ENCODE results near the gene SLC25A18.

Gene SLC25A18

DNA sequence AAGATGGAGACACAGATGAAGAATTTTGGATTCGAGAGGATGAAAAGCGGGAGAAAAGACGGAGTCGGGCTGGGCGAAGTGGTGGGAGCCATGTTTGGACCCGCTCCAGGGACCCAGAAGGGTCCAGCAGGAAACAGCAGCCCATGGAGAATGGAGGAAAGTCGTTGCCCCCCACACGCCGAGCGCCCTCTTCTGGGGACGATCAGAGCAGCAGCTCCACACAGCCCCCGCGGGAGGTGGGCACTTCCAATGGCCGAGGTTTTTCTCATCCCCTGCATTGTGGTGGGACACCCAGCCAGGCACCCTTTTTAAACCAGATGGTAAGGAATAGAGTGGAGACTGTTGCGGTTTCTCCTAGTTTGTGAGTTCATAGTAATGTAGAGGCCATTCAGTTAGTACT, 22.8 kb upstream of the SLC25A18 start:
- no peaks in the 10 kb centered on the region; the same call in 1 of the 2 replicates for H3K36me3 ChIP-seq (ENCODE audit: insufficient read depth, low read length)
- H3K4me3 ChIP-seq, result no peak overlapping the region
- no peaks in the 10 kb centered on the region for H3K9me3 ChIP-seq (ENCODE audit: low read depth, low read length)
- no peak overlapping the region for H3K27ac ChIP-seq
- no peak for DNase-seq (ENCODE audit: low read depth, low spot score)
- TF ChIP-seq POLR2AphosphoS5 (IDR thresholded peaks at IDR 0.05; ENCODE audit: borderline replicate concordance, low read depth, low read length), result no peak
- no peak for TF ChIP-seq EZH2 (IDR thresholded peaks at IDR 0.05)
- TF ChIP-seq FOXP2 (optimal IDR thresholded peaks at IDR 0.05; ENCODE audit: control extremely low read depth, extremely low read length, insufficient read depth), result no peak
- no peak overlapping the region for H3K9ac ChIP-seq (ENCODE audit: insufficient read length)

DNA sequence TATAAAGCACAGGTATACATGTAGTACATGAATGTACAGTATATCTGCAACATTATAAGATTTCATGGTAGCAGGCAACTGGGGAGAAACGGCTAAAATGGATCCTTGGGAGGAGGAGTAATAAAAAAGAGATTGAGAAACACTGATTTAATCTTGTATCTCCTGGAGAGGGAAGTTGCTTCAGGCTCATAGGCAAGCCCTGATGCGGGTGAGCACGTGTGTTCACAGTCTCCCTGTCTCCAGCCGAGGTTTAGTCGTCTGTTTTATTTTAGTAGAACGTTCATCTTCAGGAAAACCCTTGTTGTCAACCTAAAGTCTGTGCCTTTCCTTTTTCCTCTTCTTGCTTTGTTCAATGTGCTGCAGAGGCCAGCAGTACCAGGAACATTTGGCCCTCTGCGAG, 21.8 kb upstream of the SLC25A18 start:
- no peak overlapping the region for H3K9ac ChIP-seq (ENCODE audit: insufficient read length)
- H3K36me3 ChIP-seq (ENCODE audit: insufficient read depth, low read length), result no peaks in the 10 kb centered on the region; the same call in 1 of the 2 replicates
- H3K4me3 ChIP-seq, result no peak overlapping the region
- H3K27ac ChIP-seq, result no peak overlapping the region
- no peaks in the 10 kb centered on the region for H3K9me3 ChIP-seq (ENCODE audit: low read depth, low read length)
- peak; percentile 2 for DNase-seq (ENCODE audit: low read depth, low spot score)
- TF ChIP-seq EZH2 (IDR thresholded peaks at IDR 0.05) (no peak), FOXP2 (optimal IDR thresholded peaks at IDR 0.05; ENCODE audit: control extremely low read depth, extremely low read length, insufficient read depth) (no peak), POLR2AphosphoS5 (IDR thresholded peaks at IDR 0.05; ENCODE audit: borderline replicate concordance, low read depth, low read length) (no peak)

- no peak for TF ChIP-seq EZH2 (IDR thresholded peaks at IDR 0.05)
- TF ChIP-seq FOXP2 (optimal IDR thresholded peaks at IDR 0.05; ENCODE audit: control extremely low read depth, extremely low read length, insufficient read depth), result no peak
- TF ChIP-seq POLR2AphosphoS5 (IDR thresholded peaks at IDR 0.05; ENCODE audit: borderline replicate concordance, low read depth, low read length), result no peak
- DNase-seq (ENCODE audit: low read depth, low spot score), result no peak
Measured at GRCh38 chr22:17542452-17542851, 20.8 kb upstream of the SLC25A18 start.

DNA sequence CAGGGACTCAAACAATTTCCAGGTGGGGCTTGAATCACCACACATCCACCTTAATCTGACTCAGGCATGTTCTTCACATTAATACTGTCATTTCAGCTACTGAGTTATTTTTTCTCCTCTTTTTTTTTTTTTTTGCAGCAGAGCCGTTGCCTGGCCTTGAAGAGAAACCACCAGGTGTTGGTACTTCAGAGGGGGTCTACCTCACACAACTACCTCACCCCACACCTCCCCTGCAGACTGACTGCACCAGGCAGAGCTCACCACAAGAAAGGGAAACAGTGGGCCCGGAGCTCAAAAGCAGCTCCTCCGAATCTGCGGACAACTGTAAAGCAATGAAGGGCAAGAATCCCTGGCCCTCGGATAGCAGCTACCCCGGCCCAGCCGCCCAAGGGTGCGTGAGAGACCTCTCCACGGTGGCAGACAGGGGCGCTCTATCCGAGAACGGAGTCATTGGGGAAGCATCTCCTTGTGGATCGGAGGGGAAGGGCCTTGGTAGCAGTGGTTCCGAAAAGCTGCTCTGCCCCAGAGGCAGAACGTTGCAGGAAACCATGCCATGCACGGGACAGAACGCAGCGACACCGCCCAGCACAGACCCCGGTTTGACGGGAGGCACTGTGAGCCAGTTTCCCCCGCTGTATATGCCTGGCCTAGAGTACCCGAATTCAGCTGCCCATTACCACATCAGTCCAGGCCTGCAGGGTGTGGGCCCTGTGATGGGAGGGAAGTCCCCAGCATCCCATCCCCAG, 15.1 kb upstream of the SLC25A18 start:
- TF ChIP-seq POLR2AphosphoS5 (IDR thresholded peaks at IDR 0.05; ENCODE audit: borderline replicate concordance, low read depth, low read length) (no peak), FOXP2 (optimal IDR thresholded peaks at IDR 0.05; ENCODE audit: control extremely low read depth, extremely low read length, insufficient read depth) (no peak), EZH2 (IDR thresholded peaks at IDR 0.05) (no peak)
- no peak overlapping the region for H3K9ac ChIP-seq (ENCODE audit: insufficient read length)
- H3K9me3 ChIP-seq (ENCODE audit: low read depth, low read length), result no peaks in the 10 kb centered on the region
- H3K27ac ChIP-seq, result no peak overlapping the region
- no peaks in the 10 kb centered on the region for H3K36me3 ChIP-seq (ENCODE audit: insufficient read depth, low read length)
- no peak overlapping the region for H3K4me3 ChIP-seq
- no peak for DNase-seq (ENCODE audit: low read depth, low spot score)

More at GRCh38 chr22:17542452-17542851, 20.8 kb upstream of the SLC25A18 start:
- Histone ChIP-seq H3K9me3 (ENCODE audit: low read depth, low read length) (no peaks in the 10 kb centered on the region), H3K4me3 (no peak overlapping the region), H3K27ac (no peak overlapping the region), H3K36me3 (ENCODE audit: insufficient read depth, low read length) (no peaks in the 10 kb centered on the region; the same call in 1 of the 2 replicates), H3K9ac (ENCODE audit: insufficient read length) (no peak overlapping the region)

DNA sequence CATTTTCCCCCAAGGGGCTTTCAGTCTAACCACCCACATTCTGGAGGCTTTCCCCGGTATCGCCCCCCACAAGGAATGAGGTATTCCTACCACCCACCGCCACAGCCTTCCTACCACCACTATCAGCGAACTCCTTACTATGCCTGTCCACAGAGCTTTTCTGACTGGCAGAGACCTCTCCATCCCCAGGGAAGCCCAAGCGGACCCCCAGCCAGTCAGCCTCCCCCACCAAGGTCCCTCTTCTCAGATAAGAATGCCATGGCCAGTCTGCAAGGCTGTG, 14.6 kb upstream of the SLC25A18 start:
- Histone ChIP-seq H3K36me3 (ENCODE audit: insufficient read depth, low read length) (no peaks in the 10 kb centered on the region), H3K4me3 (no peak overlapping the region), H3K9ac (ENCODE audit: insufficient read length) (no peak overlapping the region), H3K9me3 (ENCODE audit: low read depth, low read length) (no peaks in the 10 kb centered on the region), H3K27ac (no peak overlapping the region)
- TF ChIP-seq POLR2AphosphoS5 (IDR thresholded peaks at IDR 0.05; ENCODE audit: borderline replicate concordance, low read depth, low read length) (no peak), EZH2 (IDR thresholded peaks at IDR 0.05) (no peak)
- DNase-seq (ENCODE audit: low read depth, low spot score), result no peak

DNA sequence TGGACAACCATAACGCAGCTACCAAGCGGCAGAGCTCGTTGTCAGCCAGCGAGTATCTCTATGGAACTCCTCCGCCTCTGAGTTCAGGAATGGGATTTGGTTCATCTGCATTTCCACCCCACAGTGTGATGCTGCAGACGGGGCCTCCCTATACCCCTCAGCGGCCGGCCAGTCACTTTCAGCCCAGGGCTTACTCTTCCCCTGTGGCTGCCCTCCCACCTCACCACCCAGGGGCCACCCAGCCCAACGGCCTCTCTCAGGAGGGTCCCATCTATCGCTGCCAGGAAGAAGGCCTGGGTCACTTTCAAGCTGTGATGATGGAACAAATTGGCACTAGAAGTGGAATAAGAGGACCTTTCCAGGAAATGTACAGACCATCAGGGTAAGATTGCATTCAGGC, 14.1 kb upstream of the SLC25A18 start:
- Histone ChIP-seq H3K9me3 (ENCODE audit: low read depth, low read length) (no peaks in the 10 kb centered on the region), H3K9ac (ENCODE audit: insufficient read length) (no peak overlapping the region), H3K36me3 (ENCODE audit: insufficient read depth, low read length) (no peaks in the 10 kb centered on the region), H3K27ac (no peak overlapping the region), H3K4me3 (no peak overlapping the region)
- no peak for TF ChIP-seq EZH2 (IDR thresholded peaks at IDR 0.05)
- no peak for TF ChIP-seq POLR2AphosphoS5 (IDR thresholded peaks at IDR 0.05; ENCODE audit: borderline replicate concordance, low read depth, low read length)
- TF ChIP-seq FOXP2 (optimal IDR thresholded peaks at IDR 0.05; ENCODE audit: control extremely low read depth, extremely low read length, insufficient read depth), result no peak
- DNase-seq (ENCODE audit: low read depth, low spot score), result no peak

GRCh38 chr22:17549655-17550054, 13.6 kb upstream of the SLC25A18 start:
- TF ChIP-seq FOXP2 (optimal IDR thresholded peaks at IDR 0.05; ENCODE audit: control extremely low read depth, extremely low read length, insufficient read depth), result no peak
- no peak for TF ChIP-seq EZH2 (IDR thresholded peaks at IDR 0.05)
- no peak for TF ChIP-seq POLR2AphosphoS5 (IDR thresholded peaks at IDR 0.05; ENCODE audit: borderline replicate concordance, low read depth, low read length)
- DNase-seq (ENCODE audit: low read depth, low spot score), result no peak
- Histone ChIP-seq H3K4me3 (no peak overlapping the region), H3K27ac (no peak overlapping the region), H3K9ac (ENCODE audit: insufficient read length) (no peak overlapping the region), H3K36me3 (ENCODE audit: insufficient read depth, low read length) (no peaks in the 10 kb centered on the region), H3K9me3 (ENCODE audit: low read depth, low read length) (no peaks in the 10 kb centered on the region)

DNA sequence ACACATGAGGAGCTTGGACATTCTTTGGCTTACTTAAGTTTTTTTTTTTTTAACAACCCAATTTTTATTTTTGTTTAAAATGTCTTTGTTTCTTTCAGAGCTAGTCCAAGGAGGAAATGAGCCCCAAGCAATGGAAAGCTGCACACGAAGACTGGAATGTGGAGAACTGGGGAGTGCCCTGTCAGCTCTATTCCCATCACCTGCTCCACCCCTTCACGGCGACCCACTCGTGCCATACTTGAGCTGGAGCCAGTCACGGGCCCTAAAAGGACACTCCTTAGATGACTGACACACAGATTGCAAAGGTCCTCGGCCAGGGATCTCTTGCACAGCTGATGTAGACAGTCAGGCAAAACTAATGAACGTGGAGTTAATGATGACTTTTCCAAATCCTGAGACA, 10.6 kb upstream of the SLC25A18 start:
- TF ChIP-seq FOXP2 (optimal IDR thresholded peaks at IDR 0.05; ENCODE audit: control extremely low read depth, extremely low read length, insufficient read depth) (no peak), POLR2AphosphoS5 (IDR thresholded peaks at IDR 0.05; ENCODE audit: borderline replicate concordance, low read depth, low read length) (no peak), EZH2 (IDR thresholded peaks at IDR 0.05) (no peak)
- Histone ChIP-seq H3K27ac (no peak overlapping the region), H3K9ac (ENCODE audit: insufficient read length) (no peak overlapping the region), H3K4me3 (no peak overlapping the region), H3K9me3 (ENCODE audit: low read depth, low read length) (no peaks in the 10 kb centered on the region), H3K36me3 (ENCODE audit: insufficient read depth, low read length) (no peaks in the 10 kb centered on the region)
- DNase-seq (ENCODE audit: low read depth, low spot score), result no peak

GRCh38 chr22:17554814-17555213, 8.5 kb upstream of the SLC25A18 start:
- H3K27ac ChIP-seq, result no peak overlapping the region
- no peak overlapping the region for H3K9ac ChIP-seq (ENCODE audit: insufficient read length)
- H3K4me3 ChIP-seq, result no peak overlapping the region
- no peaks in the 10 kb centered on the region for H3K9me3 ChIP-seq (ENCODE audit: low read depth, low read length)
- TF ChIP-seq EZH2 (IDR thresholded peaks at IDR 0.05), result no peak
- no peak for TF ChIP-seq POLR2AphosphoS5 (IDR thresholded peaks at IDR 0.05; ENCODE audit: borderline replicate concordance, low read depth, low read length)
- TF ChIP-seq FOXP2 (optimal IDR thresholded peaks at IDR 0.05; ENCODE audit: control extremely low read depth, extremely low read length, insufficient read depth), result no peak
- DNase-seq (ENCODE audit: low read depth, low spot score), result no peak
- H3K36me3 ChIP-seq (ENCODE audit: insufficient read depth, low read length), result no peaks in the 10 kb centered on the region
